Neuron (in vitro differentiated cells): ENCODE results near the gene ARHGEF18.
"Not testable (repeated sequence)": the region's sequence is repeated elsewhere in the genome, so short reads cannot be mapped to it uniquely, and the experiment has no call there.

Source experiments
- H2AFZ ChIP-seq: one replicate; pipeline ENCODE4 v1.6.1; 2013; ENCODE audit warnings: low read depth, mild to moderate bottlenecking, inconsistent platforms, low read length, moderate library complexity
- H3K27me3 ChIP-seq: one replicate; pipeline ENCODE4 v1.6.1; 2013; ENCODE audit warnings: low read length; ENCODE audit not compliant: insufficient read depth
- H3K36me3 ChIP-seq: one replicate; pipeline ENCODE4 v1.6.1; 2013; ENCODE audit warnings: low read length; ENCODE audit not compliant: insufficient read depth
- H3K4me1 ChIP-seq: one replicate; pipeline ENCODE4 v1.6.1; 2013; ENCODE audit warnings: low read length; ENCODE audit not compliant: insufficient read depth
- H3K4me3 ChIP-seq: 2 replicates; pipeline ENCODE4 v1.5.1; 2013; ENCODE audit warnings: mild to moderate bottlenecking, low read length, moderate library complexity
- H3K9me3 ChIP-seq: one replicate; pipeline ENCODE4 v1.6.1; 2013; ENCODE audit warnings: low read length

Gene ARHGEF18

GRCh38 chr19:7348587-7349230, at the start of gene ARHGEF18:
ARHGEF18 (plus strand) TSS chr19:7348937; CDS start chr19:7362891, 13,954 bp downstream.
- peaks cover 3% of the 10 kb centered on the region for H3K9me3 ChIP-seq

GRCh38 chr19:7301525-7301924, 47.2 kb upstream of the ARHGEF18 start:
- no peaks in the 10 kb centered on the region for H3K27me3 ChIP-seq
- H2AFZ ChIP-seq, result no peak overlapping the region
- H3K4me3 ChIP-seq, result no peak overlapping the region

More at GRCh38 chr19:7348587-7349230, at the start of gene ARHGEF18:
- no peaks in the 10 kb centered on the region for H3K4me1 ChIP-seq
- H3K36me3 ChIP-seq, result no peaks in the 10 kb centered on the region
- H3K27me3 ChIP-seq, result no peaks in the 10 kb centered on the region
- no peak within 1 kb of the TSS for H3K4me3 ChIP-seq
- no peak within 1 kb of the TSS for H2AFZ ChIP-seq

DNA sequence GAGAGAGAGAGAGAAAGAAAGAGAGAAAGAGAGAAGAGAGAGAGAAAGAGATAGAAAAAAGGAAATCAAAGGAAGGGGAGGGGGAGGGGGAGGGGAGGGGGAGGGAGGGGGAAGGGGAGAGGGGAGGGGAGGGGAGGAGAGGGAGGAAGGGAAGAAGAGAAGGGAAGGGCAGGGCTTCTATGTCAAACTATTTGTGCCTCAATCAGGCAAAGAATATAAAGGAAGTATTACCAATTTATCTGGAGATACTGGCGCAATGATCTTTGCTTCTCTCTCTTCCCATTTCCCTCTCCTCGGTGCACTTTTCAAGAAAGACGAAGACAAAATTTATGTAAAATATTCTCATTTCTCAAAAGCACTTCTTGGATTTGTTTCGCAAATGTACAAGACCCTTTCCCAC, 45.3 kb upstream of the ARHGEF18 start:
- Histone ChIP-seq H3K4me1 (no peaks in the 10 kb centered on the region), H3K27me3 (no peaks in the 10 kb centered on the region), H3K9me3 (no peaks in the 10 kb centered on the region), H3K36me3 (no peaks in the 10 kb centered on the region), H2AFZ (no peak overlapping the region), H3K4me3 (no peak overlapping the region)

More at GRCh38 chr19:7301525-7301924, 47.2 kb upstream of the ARHGEF18 start:
- Histone ChIP-seq H3K4me1 (no peaks in the 10 kb centered on the region), H3K36me3 (no peaks in the 10 kb centered on the region), H3K9me3 (no peaks in the 10 kb centered on the region)

- no peaks in the 10 kb centered on the region for H3K27me3 ChIP-seq
- no peaks in the 10 kb centered on the region for H3K4me1 ChIP-seq
- no peak overlapping the region for H2AFZ ChIP-seq
- H3K36me3 ChIP-seq, result no peaks in the 10 kb centered on the region
- H3K9me3 ChIP-seq, result no peaks in the 10 kb centered on the region
- no peak overlapping the region for H3K4me3 ChIP-seq
These were observed 44.5 kb upstream of the ARHGEF18 start for GRCh38 chr19:7304200-7304599.

GRCh38 chr19:7307590-7308218, 41.0 kb upstream of the ARHGEF18 start:
- Histone ChIP-seq H3K9me3 (no peaks in the 10 kb centered on the region), H2AFZ (no peak overlapping the region), H3K36me3 (no peaks in the 10 kb centered on the region), H3K27me3 (no peaks in the 10 kb centered on the region), H3K4me3 (no peak overlapping the region), H3K4me1 (no peaks in the 10 kb centered on the region)

- not testable (repeated sequence) for H3K27me3 ChIP-seq, H3K9me3 ChIP-seq, H2AFZ ChIP-seq, H3K4me1 ChIP-seq, H3K4me3 ChIP-seq, H3K36me3 ChIP-seq
These were observed 40.4 kb upstream of the ARHGEF18 start for GRCh38 chr19:7308327-7308726.

DNA sequence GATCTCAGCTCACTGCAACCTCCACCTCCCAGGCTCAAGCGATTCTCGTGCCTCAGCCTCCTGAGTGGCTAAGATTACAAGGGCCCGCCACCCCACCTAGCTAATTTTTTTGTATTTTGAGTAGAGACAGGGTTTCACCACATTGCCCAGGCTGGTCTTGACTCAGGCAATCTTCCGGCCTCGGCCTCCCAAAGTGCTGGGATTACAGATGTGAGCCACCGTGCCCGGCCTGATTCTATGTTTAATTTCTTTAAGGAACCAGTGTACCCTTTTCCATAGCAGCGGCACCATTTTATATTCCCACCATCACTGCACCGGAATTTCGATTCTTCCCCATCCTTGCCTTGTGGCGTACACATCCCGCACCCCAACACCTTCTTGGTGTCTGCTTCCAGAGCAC, 36.8 kb upstream of the ARHGEF18 start:
- no peak overlapping the region for H3K4me3 ChIP-seq
- H2AFZ ChIP-seq, result no peak overlapping the region
- H3K27me3 ChIP-seq, result no peaks in the 10 kb centered on the region
- H3K9me3 ChIP-seq, result peaks cover 4% of the 10 kb centered on the region
- H3K4me1 ChIP-seq, result no peaks in the 10 kb centered on the region
- H3K36me3 ChIP-seq, result no peaks in the 10 kb centered on the region

DNA sequence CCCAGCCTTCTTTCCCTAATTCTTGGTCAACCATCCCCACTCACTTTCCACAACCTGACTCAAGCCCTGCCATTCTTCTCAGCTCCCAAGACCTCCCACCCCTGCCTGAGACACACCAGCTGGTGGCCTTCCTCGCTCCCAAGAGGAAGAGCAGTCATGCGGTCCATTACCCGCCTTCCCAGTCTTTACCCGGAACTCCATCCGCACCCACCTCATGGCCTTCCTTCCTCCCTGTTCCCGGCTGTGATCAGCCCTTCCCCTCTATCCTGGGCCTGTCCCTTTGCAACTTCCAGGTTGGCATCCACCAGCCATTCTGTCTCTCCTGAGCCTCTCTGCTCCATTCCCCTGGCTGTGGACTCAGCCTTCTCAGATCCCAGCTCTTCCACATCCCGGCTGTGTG, 35.9 kb upstream of the ARHGEF18 start:
- H3K36me3 ChIP-seq, result no peaks in the 10 kb centered on the region
- no peak overlapping the region for H2AFZ ChIP-seq
- H3K9me3 ChIP-seq, result peaks cover 4% of the 10 kb centered on the region
- H3K27me3 ChIP-seq, result no peaks in the 10 kb centered on the region
- no peak overlapping the region for H3K4me3 ChIP-seq
- H3K4me1 ChIP-seq, result no peaks in the 10 kb centered on the region

DNA sequence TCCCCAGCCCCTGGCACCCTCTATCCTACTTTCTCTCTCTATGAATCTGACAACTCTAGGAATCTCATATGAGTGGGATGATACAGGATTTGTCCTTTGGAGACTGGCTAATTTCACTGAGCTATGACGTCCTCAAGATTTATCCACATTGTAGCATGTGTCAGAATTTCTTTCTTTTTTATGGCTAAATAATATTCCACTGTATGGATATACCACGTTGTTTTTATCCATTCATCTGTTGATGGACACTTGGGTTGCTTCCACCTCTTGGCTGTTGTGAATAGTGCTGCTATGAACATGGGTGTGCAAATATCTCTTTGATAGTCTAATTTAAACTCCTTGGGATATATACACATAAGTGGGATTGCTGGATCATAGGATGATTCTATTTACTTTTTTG, 30.6 kb upstream of the ARHGEF18 start:
- Histone ChIP-seq H3K36me3 (no peaks in the 10 kb centered on the region), H3K4me1 (no peaks in the 10 kb centered on the region), H3K9me3 (peaks cover 4% of the 10 kb centered on the region), H3K4me3 (no peak overlapping the region), H2AFZ (no peak overlapping the region), H3K27me3 (no peaks in the 10 kb centered on the region)

DNA sequence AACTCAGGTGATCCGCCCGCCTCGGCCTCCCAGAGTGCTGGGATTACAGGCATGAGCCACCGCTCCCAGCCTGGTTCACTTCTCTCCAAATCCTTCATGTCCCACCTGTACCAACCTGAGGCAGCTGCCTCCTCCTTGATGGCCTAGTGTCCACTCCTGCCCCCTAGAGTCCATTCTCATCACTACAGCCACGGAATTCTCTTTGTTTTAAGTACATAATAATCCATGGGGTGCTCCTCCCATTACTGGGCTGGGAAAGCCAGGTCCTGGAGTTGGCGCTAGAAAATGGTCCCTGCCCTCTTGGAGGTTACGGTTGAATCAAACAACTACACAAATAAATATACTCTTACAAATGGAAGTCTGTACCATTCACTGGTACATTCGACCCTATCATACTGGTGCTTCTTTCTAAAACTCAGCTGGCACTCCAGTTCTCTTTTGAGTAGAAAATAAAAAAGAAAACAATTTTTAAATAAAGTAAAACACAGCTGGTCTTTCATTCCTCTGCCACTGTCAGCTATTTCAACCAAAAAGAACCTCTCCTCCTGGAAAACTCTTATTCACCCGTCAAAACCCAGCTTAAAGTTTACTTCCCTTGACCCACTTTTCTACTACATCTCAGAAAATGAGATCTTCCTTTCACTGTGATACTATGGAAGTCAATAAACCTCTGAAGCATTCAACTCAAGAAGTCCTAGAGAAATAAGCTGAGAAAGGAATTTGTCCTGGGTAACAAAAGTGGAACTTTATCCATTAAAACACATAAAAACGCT, 22.4 kb upstream of the ARHGEF18 start:
- Histone ChIP-seq H3K36me3 (no peaks in the 10 kb centered on the region), H3K9me3 (peaks cover 2% of the 10 kb centered on the region), H3K27me3 (no peaks in the 10 kb centered on the region), H2AFZ (no peak overlapping the region), H3K4me1 (no peaks in the 10 kb centered on the region), H3K4me3 (no peak overlapping the region)

DNA sequence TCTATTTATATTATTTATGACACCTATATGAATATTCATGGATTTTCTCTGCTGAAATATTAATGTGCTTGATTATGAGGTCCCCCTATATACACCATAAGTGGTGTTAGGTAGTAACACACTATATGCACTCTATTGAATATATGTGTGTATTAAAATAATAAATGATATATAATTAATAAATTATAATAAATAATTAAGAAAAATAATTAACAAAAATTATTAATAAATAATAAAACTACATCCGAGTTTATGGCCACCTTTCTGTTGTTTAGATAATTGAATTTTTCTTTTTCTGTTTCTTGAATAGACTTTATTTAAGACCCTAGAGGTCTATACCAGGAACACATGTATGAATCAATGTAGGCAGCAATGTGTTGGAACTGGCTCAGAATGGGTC, 20.9 kb upstream of the ARHGEF18 start:
- Histone ChIP-seq H3K4me1 (no peaks in the 10 kb centered on the region), H3K27me3 (no peaks in the 10 kb centered on the region), H3K36me3 (no peaks in the 10 kb centered on the region), H3K9me3 (peaks cover 2% of the 10 kb centered on the region), H3K4me3 (no peak overlapping the region), H2AFZ (no peak overlapping the region)

DNA sequence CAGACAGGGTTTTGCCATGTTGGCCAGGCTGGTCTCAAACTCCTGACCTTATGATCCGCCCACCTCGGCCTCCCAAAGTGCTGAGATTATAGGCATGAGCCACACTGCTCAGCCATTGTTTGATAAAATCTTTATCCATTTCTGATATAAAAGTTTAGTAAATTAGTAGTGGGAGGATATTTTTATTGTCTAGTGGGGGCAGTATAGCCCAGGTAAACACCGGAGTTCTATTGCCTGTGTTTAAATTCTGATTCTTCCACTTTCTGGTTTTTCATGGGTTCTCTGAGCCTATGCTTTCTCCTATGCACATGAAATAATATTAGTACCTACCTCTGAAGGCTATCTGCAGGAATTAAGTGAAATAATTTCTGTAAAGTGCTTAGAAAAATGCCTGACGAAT, 20.1 kb upstream of the ARHGEF18 start:
- Histone ChIP-seq H2AFZ (no peak overlapping the region), H3K4me1 (no peaks in the 10 kb centered on the region), H3K27me3 (no peaks in the 10 kb centered on the region), H3K36me3 (no peaks in the 10 kb centered on the region), H3K9me3 (peaks cover 2% of the 10 kb centered on the region), H3K4me3 (no peak overlapping the region)

DNA sequence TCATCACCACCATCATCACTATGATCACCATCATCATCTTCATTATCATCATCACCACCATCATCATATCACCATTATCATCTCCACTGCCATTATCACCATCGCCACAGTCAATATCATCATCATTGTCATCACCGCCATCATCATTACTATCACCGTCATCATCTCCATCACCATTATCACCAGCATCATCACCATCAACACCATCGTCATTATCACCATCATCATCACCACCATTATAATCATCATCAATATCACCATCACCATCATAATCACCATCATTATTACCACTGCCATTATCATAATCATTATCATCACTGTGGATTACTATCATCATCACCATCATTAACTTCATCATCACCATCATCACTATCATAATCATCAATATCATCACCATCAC, 17.3 kb upstream of the ARHGEF18 start:
- Histone ChIP-seq H2AFZ (no peak overlapping the region), H3K4me3 (no peak overlapping the region), H3K4me1 (no peaks in the 10 kb centered on the region), H3K9me3 (peaks cover 2% of the 10 kb centered on the region), H3K36me3 (no peaks in the 10 kb centered on the region), H3K27me3 (no peaks in the 10 kb centered on the region)
